KOPT-K1 (cell line): Measurements from ENCODE around the gene LPAR5.

Experiments
- H3K27ac ChIP-seq: fragments of 200-600 bp; sonication (generic); 2 replicates; pipeline ENCODE4 v1.5.1; 2016; ENCODE audit warnings: antibody characterized with exemption, mild to moderate bottlenecking, low read depth, low read length; ENCODE audit not compliant: poor library complexity, severe bottlenecking
- H3K36me3 ChIP-seq: fragments of 200-600 bp; sonication (generic); 2 replicates; pipeline ENCODE4 v1.5.1; 2017; ENCODE audit warnings: antibody characterized with exemption, mild to moderate bottlenecking, low read length, moderate library complexity; ENCODE audit not compliant: insufficient read depth
- H3K9me3 ChIP-seq: fragments of 200-600 bp; sonication (generic); 2 replicates; pipeline ENCODE4 v1.5.1; 2017; ENCODE audit warnings: antibody characterized with exemption, low read length, mild to moderate bottlenecking; ENCODE audit not compliant: insufficient read depth, poor library complexity, severe bottlenecking

The LPAR5 gene

GRCh38 chr12:6646276-6647082 lies 10.7 kb upstream of the LPAR5 start:
- H3K9me3 ChIP-seq: no peaks in the 10 kb centered on the region
- H3K36me3 ChIP-seq: peaks cover 34% of the 10 kb centered on the region
- no peak overlapping the region for H3K27ac ChIP-seq

GRCh38 chr12:6644903-6645302 lies 9.1 kb upstream of the LPAR5 start:
- Histone ChIP-seq H3K27ac (peak overlapping the region; percentile 62), H3K9me3 (no peaks in the 10 kb centered on the region), H3K36me3 (peaks cover 18% of the 10 kb centered on the region; the same call in 1 of the 2 replicates)

GRCh38 chr12:6644257-6644596 lies 8.5 kb upstream of the LPAR5 start:
- peaks cover 17% of the 10 kb centered on the region; the same call in 1 of the 2 replicates for H3K36me3 ChIP-seq
- no peaks in the 10 kb centered on the region for H3K9me3 ChIP-seq
- H3K27ac ChIP-seq: peak overlapping the region; percentile 62

- Histone ChIP-seq H3K27ac (peak overlapping the region; percentile 62), H3K36me3 (peaks cover 17% of the 10 kb centered on the region; the same call in 1 of the 2 replicates), H3K9me3 (no peaks in the 10 kb centered on the region)
Observed at GRCh38 chr12:6643569-6644256, 8.0 kb upstream of the LPAR5 start.

GRCh38 chr12:6641131-6641530 lies 5.4 kb upstream of the LPAR5 start:
- H3K27ac ChIP-seq: no peak overlapping the region
- H3K9me3 ChIP-seq: no peaks in the 10 kb centered on the region
- H3K36me3 ChIP-seq: no peaks in the 10 kb centered on the region

GRCh38 chr12:6640497-6640896 lies 4.7 kb upstream of the LPAR5 start:
- Histone ChIP-seq H3K27ac (no peak overlapping the region), H3K36me3 (no peaks in the 10 kb centered on the region), H3K9me3 (no peaks in the 10 kb centered on the region)

- H3K9me3 ChIP-seq: no peaks in the 10 kb centered on the region
- peak overlapping the region; percentile 56 for H3K27ac ChIP-seq
- no peaks in the 10 kb centered on the region for H3K36me3 ChIP-seq
Observed at GRCh38 chr12:6639151-6639801, 3.5 kb upstream of the LPAR5 start.

- Histone ChIP-seq H3K36me3 (no peaks in the 10 kb centered on the region), H3K9me3 (no peaks in the 10 kb centered on the region), H3K27ac (peak overlapping the region; percentile 56)
Observed at GRCh38 chr12:6638305-6638704, 2.5 kb upstream of the LPAR5 start.

GRCh38 chr12:6635375-6635855 lies 344 bp downstream of the LPAR5 start:
- Histone ChIP-seq H3K9me3 (no peaks in the 10 kb centered on the region), H3K36me3 (no peaks in the 10 kb centered on the region), H3K27ac (peak overlapping the region; percentile 93)

- H3K27ac ChIP-seq: peak overlapping the region; percentile 93
- H3K9me3 ChIP-seq: no peaks in the 10 kb centered on the region
- H3K36me3 ChIP-seq: no peaks in the 10 kb centered on the region
Observed at GRCh38 chr12:6632026-6632983, 3.5 kb downstream of the LPAR5 start.

GRCh38 chr12:6631549-6631961 lies 4.2 kb downstream of the LPAR5 start:
- Histone ChIP-seq H3K9me3 (no peaks in the 10 kb centered on the region), H3K27ac (peak overlapping the region; percentile 93), H3K36me3 (no peaks in the 10 kb centered on the region)

GRCh38 chr12:6630736-6631135 lies 5.0 kb downstream of the LPAR5 start:
- no peaks in the 10 kb centered on the region for H3K36me3 ChIP-seq
- peak overlapping the region; percentile 93 for H3K27ac ChIP-seq
- H3K9me3 ChIP-seq: no peaks in the 10 kb centered on the region

GRCh38 chr12:6627616-6628015 lies 8.1 kb downstream of the LPAR5 start:
- Histone ChIP-seq H3K27ac (peak overlapping the region; percentile 74), H3K36me3 (peaks cover 6% of the 10 kb centered on the region; the same call in 1 of the 2 replicates), H3K9me3 (no peaks in the 10 kb centered on the region)

GRCh38 chr12:6626654-6627283 lies 9.0 kb downstream of the LPAR5 start:
- Histone ChIP-seq H3K9me3 (no peaks in the 10 kb centered on the region), H3K36me3 (peaks cover 6% of the 10 kb centered on the region; the same call in 1 of the 2 replicates), H3K27ac (peak overlapping the region; percentile 74)
